ENCODE data around the gene GRID2IP. TPM values are rescaled to one million over a fixed set of nuclear protein-coding genes. Genes with fewer than 3 reads are reported as not detected.
A peak's percentile ranks its signal among the peaks of the same experiment; 100 is the strongest.
"Not testable (repeated sequence)": the region's sequence is repeated elsewhere in the genome, so short reads cannot be mapped to it uniquely, and the experiment has no call there.

GRID2IP gene
- total and polyA plus RNA-seq, 10 of the 15 experiments (the other 5 are each of a cell fraction or from before 2014, with no cell fraction given) = not detected

DNA sequence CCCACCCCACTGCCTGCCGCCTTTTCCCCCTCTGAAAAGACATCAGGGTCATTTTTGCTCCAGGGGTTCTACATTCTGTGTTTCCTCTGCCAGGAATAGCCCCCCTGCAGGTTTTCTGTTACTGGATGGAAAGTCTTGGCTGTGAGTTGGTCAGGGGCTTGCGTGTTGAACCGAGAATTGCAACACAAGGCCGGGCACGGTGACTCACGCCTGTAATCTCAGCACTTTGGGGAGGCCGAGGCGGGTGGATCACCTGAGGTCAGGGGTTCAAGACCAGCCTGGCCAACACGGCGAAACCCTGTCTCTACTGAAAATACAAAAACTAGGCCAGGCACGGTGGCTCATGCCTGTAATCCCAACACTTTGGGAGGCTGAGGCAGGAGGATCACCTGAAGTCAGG lies 101.4 kb downstream of the GRID2IP start:
- DNase-seq (ENCODE audit: low read depth, low spot score); H4K20me1 ChIP-seq (ENCODE audit: control insufficient read depth, insufficient read depth); POLR2A ChIA-PET; ATAC-seq; H3K27ac ChIP-seq (ENCODE audit: control insufficient read depth, insufficient read depth); H3K4me2 ChIP-seq (ENCODE audit: control insufficient read depth, insufficient read depth); H3K27me3 ChIP-seq (replicated peaks in 1 of 2; ENCODE audit: control insufficient read depth in 2 of 2, insufficient read depth in 2 of 2, low read length in 1 of 2); H3K4me1 ChIP-seq (ENCODE audit: control insufficient read depth, insufficient read depth, low read length); H3K4me3 ChIP-seq; CTCF ChIA-PET; SMC1A ChIA-PET (ENCODE audit: uncharacterized antibody, unreplicated experiment); H2AFZ ChIP-seq (ENCODE audit: control insufficient read depth, low read depth, low read length); H3K36me3 ChIP-seq (ENCODE audit: control insufficient read depth in 2 of 2, insufficient read depth in 2 of 2, low read length in 1 of 2); BruUV-seq (replicated peaks); in situ Hi-C loops (cut with MboI); H3K9me3 ChIP-seq (replicated peaks; ENCODE audit: control insufficient read depth, insufficient read depth, low read length); RAD21 ChIA-PET (ENCODE audit: unreplicated experiment); FAIRE-seq; H3K9ac ChIP-seq (ENCODE audit: control insufficient read depth, insufficient read depth, low read length): not testable (repeated sequence)
- intact Hi-C loops (cut with micrococcal nuclease; ENCODE audit: unreplicated experiment) = loop anchor here (10.0 kb wide), 1 partner anchor 445 kb away; the partner anchor contains the start of genes AIMP2 and PMS2
- WGBS (ENCODE audit: insufficient coverage, insufficient replicate concordance, low lambda C conversion rate, missing lambda C conversion rate) = 100% methylated on average over 9 of the region's 11 CpGs
- H3K79me2 ChIP-seq (ENCODE audit: control insufficient read depth, insufficient read depth, low read length) = peaks cover 12% of the 10 kb centered on the region

DNA sequence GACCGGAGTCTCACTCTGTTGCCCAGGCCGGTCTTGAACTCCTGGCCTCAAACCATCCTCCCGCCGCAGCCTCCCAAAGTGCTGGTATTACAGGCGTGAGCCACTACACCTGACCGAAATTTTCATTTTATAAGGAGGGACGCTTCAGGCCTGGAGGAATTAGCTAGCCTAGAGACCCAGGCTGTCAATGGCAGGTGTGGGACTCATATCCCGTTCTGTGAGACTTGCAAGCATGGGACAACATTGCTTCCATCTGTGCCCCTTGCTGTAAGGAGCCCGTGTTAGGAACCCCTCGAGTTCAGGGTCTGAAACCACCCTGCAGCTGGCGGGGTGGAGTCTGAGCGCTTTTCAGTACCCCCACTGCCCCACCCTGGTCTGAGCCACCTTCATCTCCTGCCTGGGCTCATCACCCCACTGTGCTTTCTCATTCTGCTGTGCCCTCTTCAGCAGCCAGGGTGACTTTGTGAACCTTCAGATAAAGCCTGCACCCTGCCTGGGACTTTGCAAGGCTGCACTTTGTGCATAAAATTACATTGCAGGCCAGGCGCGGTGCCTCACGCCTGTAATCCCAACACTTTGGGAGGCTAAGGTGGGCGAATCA lies 102.2 kb downstream of the GRID2IP start:
- peaks cover 12% of the 10 kb centered on the region for H3K79me2 ChIP-seq (ENCODE audit: control insufficient read depth, insufficient read depth, low read length)
- no TSS peak for BruUV-seq (replicated peaks)
- in situ Hi-C loops (cut with MboI) (no loop called here), intact Hi-C loops (cut with micrococcal nuclease; ENCODE audit: unreplicated experiment) (loop anchor here (10.0 kb wide), 1 partner anchor 444 kb away; the partner anchor contains the start of genes AIMP2 and PMS2)
- no peaks in the 10 kb centered on the region for H3K9me3 ChIP-seq (replicated peaks; ENCODE audit: control insufficient read depth, insufficient read depth, low read length)
- POLR2A ChIA-PET = no interaction called here
- H3K9ac ChIP-seq (ENCODE audit: control insufficient read depth, insufficient read depth, low read length) = no peak overlapping the region
- DNase-seq (ENCODE audit: low read depth, low spot score) (no peak), ATAC-seq (no peak), FAIRE-seq (no peak)
- H3K27me3 ChIP-seq (replicated peaks in 1 of 2; ENCODE audit: control insufficient read depth in 2 of 2, insufficient read depth in 2 of 2, low read length in 1 of 2) = no peaks in the 10 kb centered on the region
- H3K4me3 ChIP-seq = no peak overlapping the region
- CTCF ChIA-PET = interaction anchor here (1.0 to 1.1 kb wide), 2 partner anchors 29 to 67 kb away, joined by 3 to 4 read pairs; no protein-coding TSS in a partner anchor
- H3K4me2 ChIP-seq (ENCODE audit: control insufficient read depth, insufficient read depth) = peak overlapping the region; percentile 40; the same call in 1 of the 2 replicates
- H3K27ac ChIP-seq (ENCODE audit: control insufficient read depth, insufficient read depth) = no peak overlapping the region
- no peaks in the 10 kb centered on the region for H4K20me1 ChIP-seq (ENCODE audit: control insufficient read depth, insufficient read depth)
- no peak overlapping the region for H2AFZ ChIP-seq (ENCODE audit: control insufficient read depth, low read depth, low read length)
- H3K36me3 ChIP-seq (ENCODE audit: control insufficient read depth in 2 of 2, insufficient read depth in 2 of 2, low read length in 1 of 2) = peaks cover 0 to 4% of the 10 kb centered on the region in 2 experiments; a peak in 1 of 4 replicates
- SMC1A ChIA-PET (ENCODE audit: uncharacterized antibody, unreplicated experiment) = no interaction called here
- H3K4me1 ChIP-seq (ENCODE audit: control insufficient read depth, insufficient read depth, low read length) = no peaks in the 10 kb centered on the region; the same call in 1 of the 2 replicates
- RAD21 ChIA-PET (ENCODE audit: unreplicated experiment) = interaction anchor here (1.2 to 1.6 kb wide), 2 partner anchors 11 to 592 kb away, joined by 3 read pairs; no protein-coding TSS in a partner anchor
- 94% methylated on average over 16 of the region's 16 CpGs for WGBS (ENCODE audit: insufficient coverage, insufficient replicate concordance, low lambda C conversion rate, missing lambda C conversion rate)
- TF ChIP-seq POLR2AphosphoS2 (IDR thresholded peaks at IDR 0.05; ENCODE audit: low read depth, low read length) (no peak), E2F4 (IDR thresholded peaks at IDR 0.05; ENCODE audit: low read depth, low read length) (no peak), RUNX3 (IDR thresholded peaks at IDR 0.05; ENCODE audit: low read length) (no peak), HCFC1 (IDR thresholded peaks at IDR 0.05; ENCODE audit: low read length) (no peak), SMAD1 (IDR thresholded peaks at IDR 0.05; ENCODE audit: low read depth, partially characterized antibody) (no peak), HDAC6 (IDR thresholded peaks at IDR 0.05; ENCODE audit: unreplicated experiment) (no peak), NR2C1 (IDR thresholded peaks at IDR 0.05) (no peak), NR2F1 (conservative IDR thresholded peaks at IDR 0.05) (no peak), HDAC2 (IDR thresholded peaks at IDR 0.05) (no peak), KLF5 (IDR thresholded peaks at IDR 0.05; ENCODE audit: partially characterized antibody) (no peak), SIX5 (IDR thresholded peaks at IDR 0.05; ENCODE audit: low read depth, low read length, severe bottlenecking) (no peak), EZH2 (IDR thresholded peaks at IDR 0.05; ENCODE audit: borderline replicate concordance, control insufficient read depth, low read depth, low read length) (no peak)
- TF ChIP-seq, protein P1, sequence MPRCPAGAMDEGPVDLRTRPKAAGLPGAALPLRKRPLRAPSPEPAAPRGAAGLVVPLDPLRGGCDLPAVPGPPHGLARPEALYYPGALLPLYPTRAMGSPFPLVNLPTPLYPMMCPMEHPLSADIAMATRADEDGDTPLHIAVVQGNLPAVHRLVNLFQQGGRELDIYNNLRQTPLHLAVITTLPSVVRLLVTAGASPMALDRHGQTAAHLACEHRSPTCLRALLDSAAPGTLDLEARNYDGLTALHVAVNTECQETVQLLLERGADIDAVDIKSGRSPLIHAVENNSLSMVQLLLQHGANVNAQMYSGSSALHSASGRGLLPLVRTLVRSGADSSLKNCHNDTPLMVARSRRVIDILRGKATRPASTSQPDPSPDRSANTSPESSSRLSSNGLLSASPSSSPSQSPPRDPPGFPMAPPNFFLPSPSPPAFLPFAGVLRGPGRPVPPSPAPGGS (IDR thresholded peaks at IDR 0.05; ENCODE audit: borderline replicate concordance, insufficient read depth, low read depth, low read length, poor library complexity, severe bottlenecking) = no peak

All from GM12878 (cell line).